Frontal cortex (tissue), 4 donors: Measurements from ENCODE around the gene MAPK7. TPM values are rescaled to one million over a fixed set of nuclear protein-coding genes. Genes with fewer than 3 reads are reported as not detected.
A peak's percentile ranks its signal among the peaks of the same experiment; 100 is the strongest.

ENCODE experiments used
- DNase-seq, 2 donors: peaks; one replicate each; pipeline ENCODE4 v3.0.0; 2012; ENCODE audit warnings: low spot score in 2 of 2
- FAIRE-seq: peaks from 2 replicates; lab custom pipeline; 2012; peaks lifted over from hg19 to GRCh38; lab: Jason Lieb, UNC
- total RNA-seq: library from RNA; depleted of rRNA; stranded (reverse); fragments of >200 nt; gene quantifications from one replicate; pipeline ENCODE4 v1.2.3, GENCODE V29; 2014
- donor health status: control.
- donor health status: control.
- donor health status: control.

MAPK7 gene
- total RNA-seq, 1 donor from 2014 or later = 12.6 TPM

DNA sequence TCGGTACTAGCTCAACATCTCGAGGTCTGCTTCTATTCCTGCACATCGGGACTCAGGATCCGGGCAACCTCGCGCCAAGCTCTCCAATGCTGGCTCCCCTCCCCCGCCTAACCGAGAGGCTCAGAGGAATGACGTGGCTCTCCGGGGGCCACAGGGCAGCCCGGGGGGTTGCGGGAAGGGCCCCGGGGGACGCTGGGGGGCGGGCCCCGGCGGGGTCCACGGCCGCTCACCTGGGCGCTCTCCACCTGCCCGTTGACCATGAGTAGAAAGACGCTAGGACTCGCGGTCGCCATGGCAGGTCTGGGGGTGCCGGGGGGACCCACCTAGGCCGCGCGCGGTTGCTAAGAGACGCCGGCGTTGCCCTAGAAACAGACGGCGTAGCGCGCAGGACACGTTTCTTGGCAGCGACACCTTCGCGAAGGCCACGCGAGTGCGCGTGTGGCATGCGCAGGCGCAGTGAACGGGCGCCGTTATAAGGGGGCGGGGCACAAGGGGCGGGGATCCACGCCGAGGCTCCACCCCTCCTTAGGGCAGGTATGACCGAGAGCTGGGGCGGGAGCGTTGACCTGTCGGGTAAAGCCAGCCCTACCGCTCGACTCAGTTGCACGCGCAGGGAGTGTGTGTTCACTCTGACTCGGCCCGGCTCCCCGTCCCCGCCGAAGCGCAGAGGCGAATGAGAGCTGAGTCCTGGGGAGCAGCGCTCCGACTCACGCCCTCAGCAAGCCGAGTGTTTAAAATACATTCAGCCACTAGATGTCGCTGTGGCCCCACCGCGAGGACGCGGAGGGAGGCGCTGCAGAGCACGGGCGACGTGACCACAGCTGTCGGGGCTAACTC is 15.8 kb upstream of the MAPK7 start, which contains the start of gene B9D1:
Gene B9D1, minus strand, starts transcription at position 447 of the 837 bp plus-strand sequence. Its CDS starts 154 bp downstream, at position 293.
- no peak for FAIRE-seq
- peak; percentile 97 to 99 for DNase-seq

- DNase-seq (no peak), FAIRE-seq (no peak)
Observed at GRCh38 chr17:19363114-19363438, 15.2 kb upstream of the MAPK7 start.

- no peak for DNase-seq
- no peak for FAIRE-seq
Observed at GRCh38 chr17:19363460-19364035, 14.8 kb upstream of the MAPK7 start.

DNA sequence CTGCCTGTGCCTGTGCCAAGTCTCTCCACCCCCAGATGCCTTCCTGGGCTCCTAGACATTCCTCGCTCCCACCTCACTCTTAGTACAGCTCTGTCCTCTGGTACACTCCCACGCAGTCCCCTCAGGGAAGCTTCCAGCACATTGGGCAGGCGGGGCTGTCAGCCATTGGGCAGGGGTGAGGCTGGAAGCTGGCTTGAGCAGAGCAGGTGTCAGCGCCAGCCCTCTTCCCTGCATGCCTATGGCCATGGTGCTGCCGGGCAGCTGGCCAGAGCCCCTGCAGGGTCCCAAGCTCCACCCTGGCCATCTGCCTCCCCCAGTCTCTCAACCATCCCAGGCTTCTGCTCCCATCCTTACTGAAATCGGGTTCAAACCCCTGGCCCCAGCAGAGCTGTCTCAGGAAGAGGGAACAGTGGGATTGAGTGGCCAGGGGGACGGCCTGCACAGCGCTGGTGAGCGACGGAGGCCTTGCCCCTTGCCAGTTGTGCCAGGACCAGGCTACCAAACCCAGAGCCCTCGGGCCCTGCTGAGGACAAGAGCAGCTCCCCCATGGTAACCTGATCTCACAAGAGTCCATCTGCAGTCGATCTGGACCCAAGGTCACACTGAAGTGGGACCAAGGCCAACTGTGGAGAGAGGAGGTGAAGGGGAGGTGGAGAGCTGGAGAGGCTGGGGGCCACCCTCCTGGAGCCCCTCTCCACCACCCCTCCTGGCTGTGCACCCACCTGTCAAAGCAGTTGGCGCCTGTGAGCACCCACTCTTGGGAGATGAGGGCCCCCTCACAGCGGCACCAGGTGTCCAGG is 13.4 kb upstream of the MAPK7 start:
- FAIRE-seq (no peak), DNase-seq (no peak)

DNA sequence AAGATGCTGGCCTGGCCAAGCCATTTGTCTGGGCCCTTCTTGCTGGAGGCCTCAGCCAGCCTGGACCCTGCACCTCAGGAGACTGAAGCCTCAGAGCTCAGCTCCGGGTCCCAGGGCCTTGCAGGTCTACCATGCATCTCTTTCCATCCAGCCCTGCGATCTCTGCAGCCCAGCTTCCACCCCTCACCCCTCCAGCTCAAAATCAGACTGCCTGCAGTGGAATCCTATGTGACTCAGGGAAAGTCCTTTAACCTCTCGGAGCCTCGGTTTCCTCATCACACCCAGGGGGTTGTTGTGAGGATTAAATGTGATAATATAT is 12.8 kb upstream of the MAPK7 start:
- DNase-seq = no peak

GRCh38 chr17:19365833-19366636 is 12.3 kb upstream of the MAPK7 start:
- DNase-seq = no peak
- no peak for FAIRE-seq

More for the DNA sequence above, 12.8 kb upstream of the MAPK7 start:
- no peak for FAIRE-seq

DNA sequence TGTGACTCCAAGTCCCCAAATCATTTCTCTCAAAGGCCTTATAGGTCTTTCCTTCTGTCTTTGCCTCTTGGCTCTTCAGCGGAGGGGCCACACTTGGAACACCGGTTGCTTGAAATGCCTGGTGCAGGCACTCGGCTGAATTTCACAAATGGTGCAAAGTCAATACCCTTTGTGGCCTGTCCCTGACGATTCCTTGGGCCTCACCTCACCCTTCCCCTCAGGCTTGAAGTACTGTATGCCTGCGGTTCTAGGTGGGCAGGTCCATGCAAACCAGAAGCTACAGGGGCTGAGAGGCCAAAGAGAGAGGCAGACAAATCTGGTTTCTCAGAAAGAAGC is 11.7 kb upstream of the MAPK7 start:
- FAIRE-seq = no peak
- DNase-seq = no peak

DNA sequence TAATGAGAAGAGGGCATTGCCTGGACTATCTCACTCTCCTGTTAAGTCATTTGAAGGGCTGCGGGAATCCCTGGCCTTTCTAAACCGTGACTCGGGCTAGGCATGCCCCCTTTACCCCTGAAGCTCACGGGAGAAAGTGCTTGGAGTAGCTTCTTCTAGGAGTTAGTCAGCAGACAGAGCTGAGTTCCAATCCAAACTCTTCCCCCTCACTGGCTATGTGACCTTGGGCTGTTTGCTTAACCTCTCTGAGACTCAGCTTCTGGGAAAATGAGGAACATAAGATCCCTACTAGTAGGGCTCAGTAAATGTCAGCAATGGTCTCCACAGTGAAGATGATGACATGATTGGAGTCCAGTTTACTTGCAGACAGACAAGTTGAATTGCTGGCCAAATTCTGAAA is 10.1 kb upstream of the MAPK7 start:
- FAIRE-seq = no peak
- no peak for DNase-seq

GRCh38 chr17:19369107-19369778 is 9.1 kb upstream of the MAPK7 start:
- no peak for FAIRE-seq
- DNase-seq = no peak

DNA sequence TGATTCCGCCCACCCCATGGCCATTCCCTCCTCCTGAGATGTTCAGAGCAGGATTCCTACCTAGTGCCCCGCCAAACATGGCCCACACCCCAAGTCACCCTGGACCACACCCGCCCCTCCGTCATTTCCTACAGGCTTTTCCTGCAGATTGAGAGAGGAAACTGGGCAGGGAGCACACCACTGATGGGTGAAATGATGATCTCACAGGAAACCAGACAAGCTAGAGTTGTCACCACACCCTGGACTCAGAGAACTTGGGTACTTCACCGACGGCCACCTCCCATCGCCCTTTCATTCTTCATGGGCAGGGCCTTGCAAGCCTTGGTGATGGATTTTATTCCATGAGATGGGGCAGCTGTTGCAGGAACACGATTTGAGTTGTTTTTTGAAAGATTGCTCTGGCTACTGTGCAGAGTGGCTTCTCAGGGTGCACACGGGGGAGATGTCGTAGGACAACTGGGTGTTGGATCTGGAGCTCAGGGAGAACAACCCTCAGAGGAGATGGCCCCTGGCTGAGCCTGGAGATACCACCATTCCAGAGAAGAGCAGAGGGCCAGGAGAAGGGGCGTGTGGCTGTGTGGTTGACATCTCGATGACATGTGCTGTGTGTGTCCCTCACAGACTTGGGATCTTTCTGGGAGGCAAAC is 8.3 kb upstream of the MAPK7 start:
- no peak for FAIRE-seq
- DNase-seq = no peak

DNA sequence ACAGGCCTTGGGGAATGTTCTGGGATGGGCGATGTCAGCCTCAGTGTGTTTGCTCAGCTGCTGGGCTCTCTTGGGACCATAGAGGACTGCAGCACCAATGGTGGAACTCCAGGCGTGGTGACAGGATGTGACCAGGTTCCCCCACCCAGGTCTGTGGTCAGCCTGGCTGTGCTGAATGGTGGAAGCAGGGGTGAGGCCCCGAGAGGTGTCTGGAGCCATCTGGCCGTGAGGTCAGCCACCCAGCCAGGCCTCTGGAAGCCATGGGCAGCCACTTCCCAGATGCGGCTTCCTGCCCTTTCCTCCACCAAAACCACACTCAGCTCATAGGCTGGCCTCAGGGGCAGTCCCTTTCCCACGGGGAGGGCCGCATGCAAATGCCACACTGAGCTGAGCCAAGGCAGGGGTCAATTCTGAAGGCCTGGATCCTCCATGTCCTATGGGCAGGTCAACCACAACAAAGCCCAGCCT is 7.8 kb upstream of the MAPK7 start:
- DNase-seq (no peak), FAIRE-seq (no peak)

- no peak for DNase-seq
- FAIRE-seq = no peak
Observed at GRCh38 chr17:19371259-19372010, 6.9 kb upstream of the MAPK7 start.

DNA sequence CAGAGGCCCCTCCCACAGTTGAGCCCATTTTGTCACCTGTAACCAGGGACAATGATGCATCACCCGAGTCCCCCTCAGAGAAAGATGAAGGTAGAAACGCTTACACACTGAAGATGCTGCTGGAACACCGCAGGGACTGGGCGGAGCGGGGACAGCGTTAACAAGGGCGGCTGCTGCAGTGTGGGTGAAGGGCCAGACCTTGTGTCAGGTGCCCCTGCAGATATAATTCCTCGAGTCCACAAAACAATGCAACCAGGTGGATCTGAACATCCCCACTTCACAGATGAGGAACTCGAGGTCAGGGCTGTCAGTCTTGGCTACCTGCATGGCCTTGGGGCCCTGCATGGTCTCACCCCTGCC is 6.3 kb upstream of the MAPK7 start:
- no peak for DNase-seq
- FAIRE-seq = no peak

DNA sequence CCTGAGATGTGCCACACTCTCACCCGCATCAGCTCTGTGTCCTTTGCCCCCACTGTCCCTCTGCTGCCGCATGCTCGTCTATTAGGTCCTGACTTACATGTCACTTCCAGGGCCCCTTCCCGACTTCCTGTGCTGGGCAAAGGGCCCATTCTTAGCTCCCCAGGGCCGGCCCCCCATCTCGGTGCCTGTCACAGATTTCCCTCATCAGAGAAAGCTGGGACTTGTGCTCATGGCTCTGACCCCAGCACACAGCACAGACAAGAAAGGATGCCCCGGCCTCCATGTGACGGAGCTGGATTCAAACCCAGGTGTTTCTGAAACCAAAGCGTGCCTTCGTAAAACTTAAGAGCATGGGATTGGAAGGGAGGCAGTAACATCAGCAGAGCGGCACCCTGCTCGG is 5.9 kb upstream of the MAPK7 start:
- no peak for FAIRE-seq
- no peak for DNase-seq

- FAIRE-seq (no peak), DNase-seq (no peak)
Observed at GRCh38 chr17:19372866-19373504, 5.3 kb upstream of the MAPK7 start.

DNA sequence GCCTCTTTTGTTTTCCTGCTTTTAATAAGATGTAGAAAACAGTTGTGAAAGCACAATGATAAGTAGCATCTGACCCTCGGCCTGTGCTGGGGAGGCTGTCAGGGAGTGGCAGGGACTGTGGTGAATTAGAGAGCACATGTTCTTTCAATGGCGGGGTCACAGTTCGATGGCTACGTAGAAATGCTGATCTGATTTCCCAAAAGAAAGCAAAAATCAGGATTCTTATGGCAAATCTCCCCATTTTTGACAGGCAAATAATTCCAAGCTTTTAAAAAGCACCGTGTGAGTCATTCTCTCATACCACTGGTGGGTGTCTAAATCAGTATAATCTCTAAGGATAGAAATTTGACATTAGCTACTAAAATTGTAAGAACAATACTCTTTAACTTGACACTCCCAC is 4.2 kb upstream of the MAPK7 start:
- no peak for DNase-seq
- FAIRE-seq = no peak

DNA sequence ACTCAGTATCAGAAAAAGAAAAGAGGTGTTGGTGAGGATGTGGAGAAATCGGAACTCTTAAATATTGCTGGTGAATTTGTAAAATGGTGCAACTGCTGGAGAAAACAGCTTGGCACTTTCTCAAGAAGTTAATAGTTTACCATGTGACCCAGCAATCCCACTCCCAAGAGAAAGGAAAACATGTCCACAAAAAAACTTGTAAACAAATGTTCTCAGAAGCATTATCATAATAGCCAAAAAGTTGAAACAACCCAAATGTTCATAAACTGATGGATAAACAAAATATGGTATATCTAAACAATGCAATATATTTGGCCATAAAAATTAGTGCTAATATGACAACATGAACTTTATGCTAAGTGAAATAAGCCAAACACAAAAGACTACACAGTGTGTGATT is 2.6 kb upstream of the MAPK7 start:
- DNase-seq = no peak
- no peak for FAIRE-seq

DNA sequence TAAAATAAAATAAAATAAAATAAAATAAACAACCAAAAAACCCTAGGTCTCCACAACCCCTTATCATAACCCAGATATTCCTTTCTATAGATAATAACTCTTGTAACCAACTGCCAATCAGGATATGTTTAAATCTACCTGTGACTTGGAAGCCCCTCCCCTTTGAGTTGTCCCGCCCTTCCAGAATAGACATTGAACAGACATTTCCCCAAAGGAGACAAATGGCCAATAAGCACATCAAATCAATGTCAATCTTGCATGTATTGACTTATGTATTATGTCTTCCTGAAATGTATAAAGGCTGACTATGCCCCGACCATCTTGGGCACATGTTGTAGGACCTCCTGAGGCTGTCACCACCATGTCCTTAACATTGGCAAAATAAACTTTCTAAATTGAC is 1.5 kb upstream of the MAPK7 start:
- FAIRE-seq = no peak
- no peak for DNase-seq
